Activated CD4-positive, CD25-positive, alpha-beta regulatory T cell (primary cell): ENCODE measurements around the gene N4BP2L2.
"Not testable (repeated sequence)": the region's sequence is repeated elsewhere in the genome, so short reads cannot be mapped to it uniquely, and the experiment has no call there.

ENCODE experiments used
- DNase-seq, 4 experiments: peaks; one replicate each; lab custom pipeline; 2025; lab: John Stamatoyannopoulos, UW

The N4BP2L2 gene

GRCh38 chr13:32538621-32539246 lies at the start of gene N4BP2L2:
Gene N4BP2L2, minus strand, starts transcription at chr13:32538795. Its CDS starts 1,768 bp downstream, at chr13:32537027.
- DNase-seq = peak; percentile 62 to 82 (median 76)

DNA sequence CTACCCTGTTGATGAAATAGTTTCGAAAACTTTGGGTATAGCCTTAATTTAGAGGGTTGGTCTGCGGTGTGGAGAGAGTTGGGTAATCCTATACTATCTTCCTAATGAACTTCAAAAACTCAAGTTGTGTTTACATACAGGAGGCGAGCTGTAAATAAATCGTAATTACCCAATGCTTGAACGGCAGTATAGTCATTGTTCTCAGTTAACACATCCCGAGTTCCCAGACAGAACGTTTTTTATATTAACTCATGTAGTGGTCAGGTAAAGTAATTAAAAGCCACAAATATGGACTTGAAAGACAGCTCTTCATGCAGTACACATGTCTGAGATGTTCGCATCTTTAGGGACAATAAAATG lies 49.2 kb upstream of the N4BP2L2 start:
- no peak for DNase-seq

DNA sequence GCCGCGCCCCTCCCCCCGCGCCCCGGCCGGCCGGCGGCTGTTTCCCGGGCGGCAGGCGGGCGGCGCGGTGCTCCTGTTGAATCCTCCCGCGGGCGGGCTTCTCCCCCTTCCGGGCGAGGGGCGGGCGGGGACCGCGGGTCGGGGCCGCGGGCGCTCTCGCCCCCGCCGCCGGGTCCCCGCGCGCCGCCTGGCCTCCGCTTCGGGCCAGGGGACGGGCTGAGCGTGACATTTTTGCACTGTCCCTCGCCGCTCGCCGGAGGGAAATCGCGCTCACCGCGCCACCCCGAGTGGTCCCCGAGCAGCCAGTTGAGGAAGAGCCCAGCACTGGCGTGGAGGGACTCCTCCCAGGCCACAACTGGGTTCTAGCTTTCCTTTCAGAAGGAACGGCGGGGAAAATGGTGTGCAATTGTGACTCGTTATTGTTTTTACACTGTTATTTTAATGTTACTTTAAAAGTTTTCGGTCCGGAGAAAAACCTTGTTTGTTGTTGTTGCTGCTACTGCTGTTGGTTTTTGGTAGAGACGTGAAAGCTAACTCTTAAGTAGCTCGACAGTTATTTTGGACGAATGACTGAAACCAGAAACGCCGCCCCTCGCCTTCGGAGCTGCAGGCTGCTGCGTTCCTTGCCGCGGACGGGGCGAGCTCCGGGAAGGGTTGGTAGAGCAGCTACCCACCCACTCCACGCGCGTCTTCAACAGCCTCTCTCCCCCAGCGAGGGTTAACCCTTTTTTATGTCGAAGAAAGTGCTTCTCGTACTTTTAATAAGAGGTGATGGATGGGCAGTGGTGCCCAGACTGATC lies 48.6 kb upstream of the N4BP2L2 start:
- DNase-seq = peak; percentile 11 to 33 (median 18)

DNA sequence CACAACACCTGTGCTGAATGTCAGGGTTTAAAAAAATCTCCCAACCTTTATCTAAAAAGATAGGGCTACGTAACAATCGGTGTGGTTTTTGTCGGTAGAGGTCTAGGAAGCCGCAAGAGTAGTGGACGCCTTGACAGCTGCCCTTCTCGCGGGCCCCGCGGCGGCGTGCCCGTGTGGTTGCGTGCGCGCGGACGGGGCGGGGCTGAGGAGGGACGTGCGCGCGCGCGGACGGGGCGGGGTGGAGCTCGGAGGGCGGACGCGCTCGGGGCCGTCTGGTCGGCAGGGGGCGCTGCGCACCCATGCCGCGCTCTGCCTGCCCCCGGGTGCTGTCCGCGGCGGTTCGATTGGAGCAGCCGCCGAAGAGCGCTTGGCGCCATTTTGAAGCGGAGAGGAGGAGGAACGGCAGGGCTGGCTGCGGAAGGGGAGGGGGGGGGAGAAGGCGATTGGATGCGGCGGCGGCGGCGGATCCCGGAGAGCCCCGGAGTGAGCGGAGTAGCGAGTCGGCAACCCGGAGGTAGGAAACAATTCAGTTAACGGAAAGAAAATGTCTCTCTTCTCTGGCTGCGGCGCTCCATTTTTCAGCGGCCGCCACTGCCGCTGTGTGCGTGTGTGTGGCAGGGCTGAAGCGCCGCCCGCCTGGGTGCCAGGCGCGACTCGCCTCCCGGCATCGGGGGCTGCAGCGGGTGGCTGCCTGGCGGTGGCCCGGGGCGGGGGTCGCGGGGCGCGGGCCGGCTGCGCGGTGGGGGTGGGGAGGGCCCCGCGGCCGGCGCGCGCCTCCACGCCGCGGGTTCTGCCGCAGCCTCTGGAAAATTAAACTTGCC lies 47.7 kb upstream of the N4BP2L2 start, which contains the start of gene PDS5B:
TSS of gene PDS5B (plus strand) at position 373 of the 821 bp plus-strand sequence. CDS start 62,321 bp downstream, outside the sequence.
- peak; percentile 90 to 96 (median 92) for DNase-seq

- no peak for DNase-seq
Observed at GRCh38 chr13:32585550-32586079, 47.0 kb upstream of the N4BP2L2 start.

GRCh38 chr13:32582991-32583390 lies 44.4 kb upstream of the N4BP2L2 start:
- DNase-seq = no peak

DNA sequence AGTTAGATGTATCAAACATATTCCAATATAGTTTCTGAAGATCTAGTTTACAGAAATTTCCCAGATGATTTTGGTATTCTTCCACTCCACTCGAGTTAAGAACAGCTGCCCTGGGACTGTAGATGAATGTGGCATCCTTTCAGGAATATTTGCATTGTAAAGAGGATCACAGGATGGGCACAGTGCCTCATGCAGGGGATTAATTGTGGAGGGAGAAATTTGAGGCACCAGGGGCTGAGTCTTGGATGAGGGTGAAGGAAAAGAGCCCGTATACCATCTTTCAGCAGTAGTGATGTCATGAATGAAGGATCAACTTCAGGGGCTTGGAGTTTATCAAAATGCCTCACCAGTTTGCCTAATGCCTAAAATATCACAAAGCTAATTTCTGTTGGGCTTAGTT lies 43.7 kb upstream of the N4BP2L2 start:
- DNase-seq = no peak

- no peak for DNase-seq
Observed at GRCh38 chr13:32581177-32581786, 42.7 kb upstream of the N4BP2L2 start.

DNA sequence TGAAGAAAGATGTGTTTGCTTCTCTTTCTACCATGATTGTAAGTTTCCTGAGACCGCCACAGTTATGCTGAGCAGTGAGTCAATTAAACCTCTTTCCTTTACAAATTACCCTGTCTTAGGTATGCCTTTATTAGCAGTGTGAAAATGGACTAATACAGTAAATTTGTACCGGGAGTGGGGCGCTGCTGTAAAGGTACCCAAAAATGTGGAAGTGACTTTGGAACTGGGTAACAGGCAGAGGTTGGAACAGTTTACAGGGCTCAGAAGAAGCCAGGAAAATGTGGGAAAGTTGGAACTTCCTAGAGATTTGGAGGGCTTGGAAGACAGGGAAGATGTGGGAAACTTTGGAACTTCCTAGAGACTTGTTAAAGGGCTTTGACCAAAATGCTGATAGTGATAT lies 38.4 kb upstream of the N4BP2L2 start:
- no peak for DNase-seq

- not testable (repeated sequence) for DNase-seq
Observed at GRCh38 chr13:32575687-32576086, 37.1 kb upstream of the N4BP2L2 start.

DNA sequence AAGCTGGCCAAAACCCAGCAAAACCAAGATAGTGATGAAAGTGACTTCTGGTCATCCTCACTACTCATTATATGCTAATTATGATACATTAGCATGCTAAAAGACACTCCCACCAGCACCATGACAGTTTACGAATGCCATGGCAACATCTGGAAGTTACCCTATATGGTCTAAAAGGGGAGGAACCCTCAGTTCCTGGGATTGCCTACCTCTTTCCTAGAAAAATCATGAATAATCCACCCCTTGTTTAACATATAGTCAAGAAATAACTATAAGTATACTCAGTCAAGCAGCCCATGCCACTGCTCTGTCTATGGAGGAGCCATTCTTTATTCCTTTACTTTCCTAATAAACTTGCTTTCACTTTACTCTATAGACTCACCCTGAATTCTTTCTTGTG lies 22.2 kb upstream of the N4BP2L2 start:
- DNase-seq = not testable (repeated sequence)

- DNase-seq = no peak
Observed at GRCh38 chr13:32555613-32556012, 17.0 kb upstream of the N4BP2L2 start.

DNA sequence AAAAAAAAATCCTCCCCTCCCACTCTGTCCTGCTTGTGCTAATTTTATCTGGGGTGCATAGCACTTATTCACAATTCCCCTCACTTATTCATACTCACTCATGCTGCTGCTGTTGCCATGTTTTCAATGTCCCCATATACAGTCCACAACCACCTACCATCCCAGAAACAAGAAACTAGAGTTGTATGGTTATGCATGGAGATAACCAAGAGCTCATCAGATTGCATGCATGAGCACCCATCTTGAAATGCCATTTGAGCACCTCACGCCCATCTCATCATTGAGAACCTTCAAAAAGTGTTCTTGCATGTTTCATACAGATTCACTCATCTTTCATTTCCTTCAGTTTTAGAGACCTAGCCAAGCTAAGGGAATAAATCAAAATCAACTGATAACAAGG lies 15.1 kb upstream of the N4BP2L2 start:
- DNase-seq = no peak

- DNase-seq = no peak
Observed at GRCh38 chr13:32549788-32550187, 11.2 kb upstream of the N4BP2L2 start.

GRCh38 chr13:32548837-32549236 lies 10.2 kb upstream of the N4BP2L2 start:
- no peak for DNase-seq

DNA sequence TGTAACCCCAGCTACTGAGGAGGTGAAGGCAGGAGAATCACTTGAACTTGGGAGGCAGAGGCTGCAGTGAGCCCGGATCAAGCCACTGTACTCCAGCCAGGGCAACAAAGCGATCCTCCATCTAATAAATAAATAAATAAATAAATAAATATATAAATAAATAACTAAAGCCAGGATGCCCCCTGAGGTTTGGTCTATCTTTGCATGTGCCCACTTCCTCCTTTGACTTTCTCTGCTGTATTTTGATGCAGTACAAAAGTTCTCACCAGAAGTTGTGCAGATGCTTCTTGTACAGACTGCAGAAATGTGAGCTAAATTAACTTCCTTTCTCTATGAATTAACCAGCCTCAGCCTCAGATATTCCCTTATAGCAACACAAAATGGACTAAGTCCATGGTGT lies 6.5 kb upstream of the N4BP2L2 start:
- no peak for DNase-seq

GRCh38 chr13:32542221-32542620 lies 3.6 kb upstream of the N4BP2L2 start:
- no peak for DNase-seq

DNA sequence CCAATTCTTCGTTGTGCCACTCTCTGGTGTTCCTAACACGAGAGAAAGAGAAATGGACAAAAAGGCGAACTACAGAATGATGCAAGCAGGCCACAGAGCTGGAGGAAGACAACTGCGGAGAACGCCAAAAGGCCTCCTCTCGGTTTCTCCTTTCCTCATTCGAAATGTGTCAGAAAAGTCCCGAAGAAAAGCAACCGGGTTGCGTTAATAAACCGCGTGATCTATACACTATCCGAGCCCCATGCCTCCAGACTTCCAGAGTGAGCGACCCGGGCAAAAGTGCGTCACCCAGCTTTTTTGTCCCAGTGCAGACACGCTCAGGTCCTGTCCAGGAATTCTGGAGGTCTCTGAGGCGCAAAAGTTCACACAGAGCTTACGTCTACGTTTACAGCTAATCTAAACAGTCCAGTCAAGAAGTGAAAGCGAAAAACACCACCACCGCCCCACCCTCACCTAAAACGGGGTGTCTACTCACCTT lies 413 bp downstream of the N4BP2L2 start:
- peak; percentile 37 to 64 (median 50) for DNase-seq

DNA sequence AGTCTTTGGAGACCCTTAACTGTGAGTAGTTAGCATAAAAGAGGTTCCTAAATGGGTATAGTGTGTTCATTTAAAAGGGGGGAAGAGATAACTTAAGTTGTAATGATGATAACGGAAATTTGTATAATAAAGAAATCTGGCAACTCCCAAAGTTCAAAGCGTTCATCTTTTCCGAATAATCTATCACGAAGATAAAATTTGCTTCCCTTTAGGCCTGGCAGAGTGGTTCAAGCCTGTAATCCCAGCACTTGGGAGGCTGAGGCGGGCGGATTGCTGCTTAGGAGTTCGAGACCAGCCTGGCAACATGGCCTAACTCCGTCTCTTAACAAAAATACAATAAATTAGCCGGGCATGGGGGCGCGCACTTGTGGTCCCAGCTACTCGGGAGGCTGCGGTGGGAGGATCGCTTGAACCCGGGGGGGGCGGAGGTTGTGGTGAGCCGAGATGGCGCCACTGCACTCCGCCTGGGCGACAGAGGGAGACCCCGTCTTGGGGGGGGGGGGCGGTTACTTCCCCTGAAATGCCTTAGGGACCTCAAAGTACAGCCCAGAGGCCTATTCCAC lies 934 bp downstream of the N4BP2L2 start:
- peak in 3 of 4 experiments; percentile 5 to 15 (median 7) for DNase-seq

GRCh38 chr13:32535748-32536147 lies 2.8 kb downstream of the N4BP2L2 start:
- no peak for DNase-seq

DNA sequence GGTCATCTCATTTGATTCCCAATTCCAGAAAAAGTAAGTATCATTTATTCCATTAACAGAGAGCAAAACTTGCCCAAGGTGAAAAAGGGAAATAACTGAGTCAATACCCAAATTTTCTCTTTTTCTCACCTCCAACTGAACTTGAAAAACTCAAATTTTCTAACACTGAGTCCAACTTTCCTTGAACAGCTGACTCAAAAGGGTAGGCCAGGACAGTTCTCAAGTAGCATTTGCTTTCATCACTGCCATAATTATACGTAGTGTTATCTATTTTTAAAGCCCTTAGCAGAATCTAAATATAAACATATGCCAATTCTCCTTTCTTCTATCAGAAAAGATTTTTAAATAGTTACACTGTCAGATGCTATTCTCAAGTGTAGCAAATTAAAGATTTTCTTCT lies 3.5 kb downstream of the N4BP2L2 start:
- DNase-seq = no peak
